ENCODE measurements around the gene MIA2. TPM values are rescaled to one million over a fixed set of nuclear protein-coding genes. Genes with fewer than 3 reads are reported as not detected.
"Not testable (repeated sequence)": the region's sequence is repeated elsewhere in the genome, so short reads cannot be mapped to it uniquely, and the experiment has no call there.

MIA2 gene
- total RNA-seq, 1 donor from 2014 or later = 12.7 TPM

DNA sequence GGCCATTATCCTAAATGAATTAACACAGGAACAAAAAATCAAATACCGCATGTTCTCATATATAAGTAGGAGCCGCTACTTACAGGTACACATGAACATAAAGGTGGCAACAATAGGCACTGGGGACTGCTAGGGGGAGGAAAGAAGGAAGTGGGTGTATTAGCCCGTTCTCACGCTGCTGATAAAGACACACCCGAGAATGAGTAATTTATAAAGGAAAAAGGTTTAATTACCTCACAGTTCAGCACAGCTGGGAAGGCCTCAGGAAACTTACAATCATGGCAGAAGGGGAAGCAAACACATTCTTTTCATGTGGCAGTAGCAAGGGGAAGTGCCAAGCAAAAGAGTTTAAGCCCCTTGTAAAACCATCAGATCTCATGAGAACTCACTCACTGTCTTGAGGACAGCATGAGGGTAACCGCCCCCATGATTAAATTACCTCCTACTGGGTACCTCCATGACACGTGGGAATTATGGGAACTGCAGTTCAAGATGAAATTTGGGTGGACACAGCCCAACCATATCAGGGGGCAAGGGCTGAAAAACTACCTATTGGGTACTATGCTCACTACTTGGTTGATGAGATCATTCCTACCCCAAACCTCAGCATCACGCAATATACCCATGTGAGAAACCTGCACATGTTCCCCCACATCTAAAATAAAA lies 16.4 kb upstream of the MIA2 start:
- H3K36me3 Mint-ChIP-seq (ENCODE audit: low read depth) = no peaks in the 10 kb centered on the region
- no peaks in the 10 kb centered on the region for H3K4me1 Mint-ChIP-seq
- no peak for DNase-seq (ENCODE audit: low read depth, low spot score)
- H3K27me3 Mint-ChIP-seq (ENCODE audit: low read depth) = no peaks in the 10 kb centered on the region
- no peak overlapping the region for H3K27ac Mint-ChIP-seq (ENCODE audit: unreplicated experiment)
- H3K9me3 Mint-ChIP-seq = no peaks in the 10 kb centered on the region
- TF ChIP-seq, protein P1, sequence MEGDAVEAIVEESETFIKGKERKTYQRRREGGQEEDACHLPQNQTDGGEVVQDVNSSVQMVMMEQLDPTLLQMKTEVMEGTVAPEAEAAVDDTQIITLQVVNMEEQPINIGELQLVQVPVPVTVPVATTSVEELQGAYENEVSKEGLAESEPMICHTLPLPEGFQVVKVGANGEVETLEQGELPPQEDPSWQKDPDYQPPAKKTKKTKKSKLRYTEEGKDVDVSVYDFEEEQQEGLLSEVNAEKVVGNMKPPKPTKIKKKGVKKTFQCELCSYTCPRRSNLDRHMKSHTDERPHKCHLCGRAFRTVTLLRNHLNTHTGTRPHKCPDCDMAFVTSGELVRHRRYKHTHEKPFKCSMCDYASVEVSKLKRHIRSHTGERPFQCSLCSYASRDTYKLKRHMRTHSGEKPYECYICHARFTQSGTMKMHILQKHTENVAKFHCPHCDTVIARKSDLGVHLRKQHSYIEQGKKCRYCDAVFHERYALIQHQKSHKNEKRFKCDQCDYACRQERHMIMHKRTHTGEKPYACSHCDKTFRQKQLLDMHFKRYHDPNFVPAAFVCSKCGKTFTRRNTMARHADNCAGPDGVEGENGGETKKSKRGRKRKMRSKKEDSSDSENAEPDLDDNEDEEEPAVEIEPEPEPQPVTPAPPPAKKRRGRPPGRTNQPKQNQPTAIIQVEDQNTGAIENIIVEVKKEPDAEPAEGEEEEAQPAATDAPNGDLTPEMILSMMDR (conservative IDR thresholded peaks at IDR 0.05) = no peak
- H3K4me3 Mint-ChIP-seq = no peak overlapping the region

DNA sequence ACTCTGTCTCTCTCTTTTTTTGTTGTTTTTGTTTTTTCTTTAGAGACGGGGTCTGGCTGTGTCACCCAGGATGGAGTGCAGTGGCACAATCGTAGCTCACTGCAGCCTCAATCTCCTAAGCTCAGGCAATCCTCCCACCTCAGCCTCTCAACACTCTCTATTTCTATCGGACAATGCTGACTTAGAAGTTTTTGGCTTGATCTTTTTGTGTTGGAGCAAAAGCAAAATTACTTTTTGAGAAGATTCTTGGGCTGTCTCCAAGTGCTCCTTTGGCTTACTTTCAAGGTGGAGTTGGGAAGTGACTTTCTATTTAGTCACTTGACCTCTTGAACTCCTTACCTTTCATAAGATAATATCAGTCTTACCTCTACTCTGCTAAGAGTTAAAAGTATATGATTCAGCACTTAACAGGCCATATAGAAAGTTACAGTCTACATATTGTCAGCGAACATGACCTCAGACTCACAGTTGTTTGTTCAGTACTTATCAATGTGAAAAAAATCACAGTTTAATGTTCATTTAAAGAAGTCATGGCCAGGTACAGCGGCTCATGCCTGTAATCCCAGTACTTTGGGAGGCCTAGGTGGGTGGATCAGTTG lies 15.4 kb upstream of the MIA2 start:
- H3K4me1 Mint-ChIP-seq = no peaks in the 10 kb centered on the region
- no peak overlapping the region for H3K27ac Mint-ChIP-seq (ENCODE audit: unreplicated experiment)
- no peaks in the 10 kb centered on the region for H3K27me3 Mint-ChIP-seq (ENCODE audit: low read depth)
- no peak for DNase-seq (ENCODE audit: low read depth, low spot score)
- TF ChIP-seq, protein P1 (conservative IDR thresholded peaks at IDR 0.05) = no peak
- no peaks in the 10 kb centered on the region for H3K36me3 Mint-ChIP-seq (ENCODE audit: low read depth)
- no peaks in the 10 kb centered on the region for H3K9me3 Mint-ChIP-seq
- H3K4me3 Mint-ChIP-seq = no peak overlapping the region

DNA sequence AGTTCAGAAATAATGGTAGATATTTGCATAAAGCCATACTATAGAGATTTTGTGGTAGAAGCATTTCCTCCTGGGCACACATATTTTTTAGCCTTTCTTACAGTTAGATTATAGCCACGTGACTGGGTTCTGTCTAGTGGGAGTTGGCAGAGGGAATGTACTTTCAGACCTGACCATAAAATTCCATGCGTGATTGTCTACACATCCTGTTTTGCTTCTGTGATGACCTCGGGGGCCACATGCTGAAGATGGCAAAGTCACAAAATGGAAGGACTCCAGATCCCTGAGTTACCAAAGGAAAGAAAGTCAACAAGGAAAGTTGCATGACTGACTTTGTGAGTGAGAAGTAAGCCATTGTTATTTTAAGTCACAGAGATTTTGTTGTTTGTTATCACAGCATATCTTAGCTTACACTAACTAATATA lies 14.6 kb upstream of the MIA2 start:
- Mint-ChIP-seq H3K9me3 (no peaks in the 10 kb centered on the region), H3K27ac (ENCODE audit: unreplicated experiment) (no peak overlapping the region), H3K36me3 (ENCODE audit: low read depth) (no peaks in the 10 kb centered on the region), H3K4me3 (no peak overlapping the region), H3K4me1 (no peaks in the 10 kb centered on the region), H3K27me3 (ENCODE audit: low read depth) (no peaks in the 10 kb centered on the region)
- TF ChIP-seq, protein P1 (conservative IDR thresholded peaks at IDR 0.05) = no peak
- DNase-seq (ENCODE audit: low read depth, low spot score) = no peak

DNA sequence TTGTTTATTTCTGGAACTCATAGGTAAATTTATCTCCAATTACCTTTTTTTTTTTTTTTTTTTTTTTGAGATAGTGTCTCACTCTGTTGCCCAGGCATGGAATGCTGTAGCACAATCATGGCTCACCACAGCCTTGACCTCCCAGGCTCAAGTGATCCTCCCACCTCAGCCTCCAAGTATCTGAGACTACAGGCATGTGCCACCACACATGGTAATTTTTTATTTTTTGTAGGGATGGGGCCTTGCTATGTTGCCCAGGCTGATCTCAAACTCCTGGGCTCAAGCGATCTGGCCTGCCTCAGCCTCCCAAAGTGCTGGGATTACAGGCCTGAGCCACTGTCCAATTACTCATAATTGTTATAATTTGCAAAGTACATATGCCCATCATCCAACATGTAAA lies 13.2 kb upstream of the MIA2 start:
- not testable (repeated sequence) for H3K4me1 Mint-ChIP-seq; H3K27me3 Mint-ChIP-seq (ENCODE audit: low read depth); H3K36me3 Mint-ChIP-seq (ENCODE audit: low read depth)

DNA sequence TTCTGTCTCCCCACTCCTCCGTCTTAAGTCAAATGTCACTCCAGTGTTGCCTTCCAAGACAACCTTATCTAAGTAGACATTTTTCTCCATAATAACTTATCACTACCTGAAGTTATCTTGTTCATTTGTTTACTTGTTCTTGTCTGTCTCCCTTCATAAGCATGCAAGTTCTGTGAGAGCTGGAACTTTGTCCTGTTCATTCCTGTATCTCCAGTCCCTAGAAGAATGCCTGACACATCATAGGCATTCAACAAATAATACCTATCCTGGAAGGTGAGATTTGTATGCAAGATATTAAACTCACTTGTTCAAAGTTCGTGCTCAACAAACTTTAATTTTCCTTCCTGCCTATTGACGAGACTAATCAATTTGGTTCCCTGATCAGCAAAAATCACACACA lies 5.7 kb upstream of the MIA2 start:
- H3K4me1 Mint-ChIP-seq = no peaks in the 10 kb centered on the region
- TF ChIP-seq, protein P1 (conservative IDR thresholded peaks at IDR 0.05) = no peak
- no peak for DNase-seq (ENCODE audit: low read depth, low spot score)
- H3K36me3 Mint-ChIP-seq (ENCODE audit: low read depth) = no peaks in the 10 kb centered on the region
- no peak overlapping the region for H3K27ac Mint-ChIP-seq (ENCODE audit: unreplicated experiment)
- H3K27me3 Mint-ChIP-seq (ENCODE audit: low read depth) = no peaks in the 10 kb centered on the region
- no peak overlapping the region for H3K4me3 Mint-ChIP-seq
- H3K9me3 Mint-ChIP-seq = no peaks in the 10 kb centered on the region

More for the DNA sequence above, 13.2 kb upstream of the MIA2 start:
- H3K27ac Mint-ChIP-seq (ENCODE audit: unreplicated experiment); H3K4me3 Mint-ChIP-seq; H3K9me3 Mint-ChIP-seq; DNase-seq (ENCODE audit: low read depth, low spot score): not testable (repeated sequence)

DNA sequence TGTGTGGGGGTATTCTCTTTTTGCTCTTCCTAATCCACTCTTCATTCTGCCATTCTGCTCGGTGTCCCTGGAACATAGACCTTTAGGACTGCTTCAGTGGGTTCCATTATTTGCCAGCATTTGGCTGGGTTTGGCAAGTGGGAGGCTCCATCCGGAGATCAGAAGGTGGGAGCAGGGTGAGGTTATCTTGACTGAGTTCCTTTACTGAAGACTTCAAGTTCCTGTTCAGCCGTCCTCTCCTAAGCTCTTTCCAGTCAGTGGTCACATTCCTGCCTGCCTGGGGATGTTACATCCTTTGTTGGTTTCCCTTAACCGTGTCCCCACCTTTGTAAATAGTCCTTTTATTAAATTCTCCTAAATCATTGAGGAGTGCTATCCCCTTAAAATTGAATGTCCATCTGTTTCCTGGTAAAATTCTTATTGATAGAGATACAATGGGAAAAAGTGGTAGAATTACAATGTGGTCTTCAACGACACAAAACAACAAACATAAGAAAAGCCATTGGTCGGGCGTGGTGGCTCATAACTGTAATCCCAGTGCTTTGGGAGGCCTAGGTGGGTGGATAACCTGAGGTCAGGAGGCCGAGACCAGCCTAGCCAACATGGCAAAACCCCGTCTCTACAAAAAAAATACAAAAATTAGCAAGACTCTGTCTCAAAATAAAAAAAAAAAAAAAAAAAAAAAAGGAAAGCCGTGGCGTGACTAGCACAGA lies 5.0 kb upstream of the MIA2 start:
- no peaks in the 10 kb centered on the region for H3K27me3 Mint-ChIP-seq (ENCODE audit: low read depth)
- H3K4me3 Mint-ChIP-seq = no peak overlapping the region
- H3K4me1 Mint-ChIP-seq = no peaks in the 10 kb centered on the region
- no peaks in the 10 kb centered on the region for H3K36me3 Mint-ChIP-seq (ENCODE audit: low read depth)
- DNase-seq (ENCODE audit: low read depth, low spot score) = no peak
- no peaks in the 10 kb centered on the region for H3K9me3 Mint-ChIP-seq
- TF ChIP-seq, protein P1 (conservative IDR thresholded peaks at IDR 0.05) = no peak
- no peak overlapping the region for H3K27ac Mint-ChIP-seq (ENCODE audit: unreplicated experiment)

Data from neural crest cell (in vitro differentiated cells).